ENCODE results near the gene ITPRID2.
"Not testable (repeated sequence)": the region's sequence is repeated elsewhere in the genome, so short reads cannot be mapped to it uniquely, and the experiment has no call there.

ITPRID2 gene

GRCh38 chr2:181961167-181961566 is 69.6 kb downstream of the ITPRID2 start:
- DNase-seq, result not testable (repeated sequence)

GRCh38 chr2:181962142-181962541 is 70.6 kb downstream of the ITPRID2 start:
- no peak for DNase-seq

- no peak for DNase-seq
Observed at GRCh38 chr2:181970160-181970794, 78.7 kb downstream of the ITPRID2 start.

GRCh38 chr2:181971032-181971431 is 79.5 kb downstream of the ITPRID2 start:
- DNase-seq, result no peak

- DNase-seq, result no peak
Observed at GRCh38 chr2:181972431-181973170, 81.1 kb downstream of the ITPRID2 start.

GRCh38 chr2:181973171-181973783 is 81.7 kb downstream of the ITPRID2 start:
- no peak for DNase-seq

GRCh38 chr2:181977661-181978350 is 86.3 kb downstream of the ITPRID2 start:
- DNase-seq, result no peak

GRCh38 chr2:181978351-181979150 is 87.0 kb downstream of the ITPRID2 start:
- no peak for DNase-seq

Data from NCI-H1092 treated with DMSO at 0.1 percent for 48 hours (cell line).